Endothelial cell of umbilical vein (primary cell): Measurements from ENCODE around the gene MACROD2. TPM values are rescaled to one million over a fixed set of nuclear protein-coding genes. Genes with fewer than 3 reads are reported as not detected.

Experiments
- BruUV-seq: library from RNA; stranded (reverse); fragments of 400-500 nt; replicated peaks from 2 replicates; lab custom pipeline; 2021; lab: Mats Ljungman, UMichigan
- CTCF ChIA-PET: fragments of 300-600, 350-600 bp; sonication (Branson Sonifier 250); formaldehyde crosslinking; loops from one replicate; lab custom pipeline; 2021; ENCODE audit warnings: antibody characterized with exemption, inconsistent platforms; lab: Charles Lee
- POLR2A ChIA-PET: fragments of 300-600, 350-600 bp; sonication (Branson Sonifier 250); formaldehyde crosslinking; loops from one replicate; lab custom pipeline; 2021; ENCODE audit warnings: antibody characterized with exemption, inconsistent platforms; lab: Charles Lee
- DNase-seq: peaks from one replicate; pipeline ENCODE4 v3.0.0-alpha.2; 2011; ENCODE audit warnings: low read depth, low spot score
- FAIRE-seq: peaks from 2 replicates; lab custom pipeline; 2011; peaks lifted over from hg19 to GRCh38; lab: Jason Lieb, UNC
- H2AFZ ChIP-seq: 2 replicates; pipeline ENCODE4 v1.6.0; 2012; ENCODE audit warnings: low read depth, low read length, control low read depth, inconsistent platforms
- H3K27ac ChIP-seq: 2 replicates; pipeline ENCODE4 v1.5.1; 2011; ENCODE audit warnings: low read depth, mild to moderate bottlenecking, control low read depth, low read length, moderate library complexity; ENCODE audit not compliant: insufficient read depth
- H3K27me3 ChIP-seq, 2 experiments: 2 replicates each; pipeline versions ENCODE4 v1.6.0 to v1.6.1; 2011; ENCODE audit warnings: low read length in 2 of 2, mixed read lengths in 1 of 2; ENCODE audit not compliant: control insufficient read depth in 2 of 2, insufficient read depth in 2 of 2
- H3K36me3 ChIP-seq, 2 experiments: 2 replicates in 1 of 2; 3 replicates in 1 of 2; pipeline ENCODE4 v1.5.1; 2011; ENCODE audit warnings: low read length in 2 of 2, mild to moderate bottlenecking in 1 of 2, moderate library complexity in 1 of 2; ENCODE audit not compliant: control insufficient read depth in 2 of 2, insufficient read depth in 2 of 2; ENCODE audit errors: extremely low read depth in 1 of 2
- H3K4me1 ChIP-seq: 3 replicates; pipeline ENCODE4 v1.5.1; 2011; ENCODE audit warnings: mild to moderate bottlenecking, low read length; ENCODE audit not compliant: control insufficient read depth, insufficient read depth; ENCODE audit errors: extremely low read depth
- H3K4me2 ChIP-seq: 2 replicates; pipeline ENCODE4 v1.6.1; 2011; ENCODE audit warnings: low read length, control low read depth, mixed read lengths; ENCODE audit not compliant: insufficient read depth
- H3K4me3 ChIP-seq, 3 experiments: fragments of 200-600 bp in 1 of 3; sonication (generic), shearing (Covaris generic) in 1 of 3; replicated peaks in 1 of 3; 2 replicates each; pipeline ENCODE4 v1.5.1; 2011 to 2016; ENCODE audit warnings: control low read depth in 3 of 3, low read length in 3 of 3, mild to moderate bottlenecking in 2 of 3, inconsistent platforms in 1 of 3, low read depth in 1 of 3, moderate library complexity in 1 of 3; ENCODE audit not compliant: insufficient read depth in 1 of 3
- H3K79me2 ChIP-seq: 2 replicates; pipeline ENCODE4 v1.6.0; 2012; ENCODE audit warnings: low read length, inconsistent platforms; ENCODE audit not compliant: control insufficient read depth, insufficient read depth
- H3K9ac ChIP-seq: replicated peaks from 2 replicates; pipeline ENCODE3; 2011; ENCODE audit warnings: low read length, control low read depth; ENCODE audit not compliant: insufficient read depth; ENCODE audit errors: extremely low read depth
- H3K9me1 ChIP-seq: replicated peaks from 3 replicates; pipeline ENCODE4 v1.6.0; 2011; ENCODE audit warnings: mild to moderate bottlenecking, low read length; ENCODE audit not compliant: control insufficient read depth, insufficient read depth; ENCODE audit errors: extremely low read depth
- H3K9me3 ChIP-seq: replicated peaks from 2 replicates; pipeline ENCODE4 v1.5.1; 2012; ENCODE audit warnings: low read length, inconsistent platforms; ENCODE audit not compliant: control insufficient read depth, insufficient read depth
- H4K20me1 ChIP-seq: replicated peaks from 2 replicates; pipeline ENCODE3; 2011; ENCODE audit warnings: mild to moderate bottlenecking, low read length; ENCODE audit not compliant: control insufficient read depth, insufficient read depth; ENCODE audit errors: extremely low read depth
- EZH2 ChIP-seq: IDR thresholded peaks from 2 replicates; pipeline ENCODE4 v1.6.1; 2012; ENCODE audit warnings: borderline replicate concordance, low read depth, mild to moderate bottlenecking, moderate library complexity, low read length, inconsistent platforms; ENCODE audit not compliant: severe bottlenecking
- FOS ChIP-seq: IDR thresholded peaks from 2 replicates; pipeline ENCODE4 v1.6.1; 2011; ENCODE audit warnings: mild to moderate bottlenecking, low read length, moderate library complexity, borderline replicate concordance; ENCODE audit not compliant: insufficient read depth
- GATA2 ChIP-seq: IDR thresholded peaks from 2 replicates; pipeline ENCODE4 v1.7.0; 2011; ENCODE audit warnings: low read depth, mild to moderate bottlenecking, moderate library complexity, mixed read lengths, low read length; ENCODE audit not compliant: insufficient read length, insufficient read depth
- JUN ChIP-seq: IDR thresholded peaks from 2 replicates; pipeline ENCODE4 v1.6.1; 2011; ENCODE audit warnings: borderline replicate concordance, low read depth; ENCODE audit not compliant: insufficient read length, insufficient read depth
- MYC ChIP-seq: IDR thresholded peaks from one replicate; pipeline ENCODE4 v1.6.1; 2011; ENCODE audit warnings: mild to moderate bottlenecking, low read depth, low read length
- POLR2A ChIP-seq: IDR thresholded peaks from 2 replicates; pipeline ENCODE4 v1.6.1; 2012; ENCODE audit warnings: low read depth, mild to moderate bottlenecking, control low read depth, low read length
- POLR2AphosphoS5 ChIP-seq: IDR thresholded peaks from 2 replicates; pipeline ENCODE4 v1.6.1; 2012; ENCODE audit warnings: low read depth, mild to moderate bottlenecking, control low read depth, low read length, moderate library complexity; ENCODE audit not compliant: insufficient read depth
- dilution Hi-C: fragments of 300-500 bp; cut with MboI; formaldehyde crosslinking; loops from one replicate; pipeline ENCODE4 v1.15.0; 2019; ENCODE audit warnings: low sequenced_read_pairs; ENCODE audit not compliant: extremely low pct_ligation_motif_present
- intact Hi-C: fragments of 100-400 bp; cut with micrococcal nuclease; formaldehyde crosslinking; loops from one replicate; pipeline ENCODE4 v1.10.0; 2022
- polyA plus RNA-seq, 4 experiments: library from polyadenylated mRNA; depleted of rRNA in 3 of 4; stranded (reverse) in 3 of 4; unstranded in 1 of 4; fragments of >200 nt; gene quantifications; 2 replicates each; pipeline versions ENCODE4 v1.2.1 to v1.2.3, GENCODE V29; 2011 to 2012; ENCODE audit warnings: missing spikeins in 1 of 4
- total RNA-seq: library from RNA; stranded (reverse); gene quantifications from 2 replicates; pipeline ENCODE4 v1.2.3, GENCODE V29; 2021
- TF ChIP-seq, protein P1 (sequence below): IDR thresholded peaks from 2 replicates; pipeline ENCODE4 v1.6.1; 2011; ENCODE audit not compliant: insufficient read depth, insufficient read length
- TF ChIP-seq, protein P2 (sequence below), 2 donors: IDR thresholded peaks; 1 replicate in 1 of 2; 2 replicates in 1 of 2; pipeline ENCODE4 v1.5.1; 2011; ENCODE audit warnings: low read length in 2 of 2, mild to moderate bottlenecking in 2 of 2, moderate library complexity in 2 of 2, control low read depth in 1 of 2, inconsistent platforms in 1 of 2, low read depth in 1 of 2; ENCODE audit not compliant: insufficient read depth in 1 of 2; ENCODE audit errors: extremely low read depth in 1 of 2

Gene MACROD2
- total and polyA plus RNA-seq, 2 donors (not counting 3 experiments of a cell fraction or from before 2014, with no cell fraction given), result 0.11 to 0.73 TPM

DNA sequence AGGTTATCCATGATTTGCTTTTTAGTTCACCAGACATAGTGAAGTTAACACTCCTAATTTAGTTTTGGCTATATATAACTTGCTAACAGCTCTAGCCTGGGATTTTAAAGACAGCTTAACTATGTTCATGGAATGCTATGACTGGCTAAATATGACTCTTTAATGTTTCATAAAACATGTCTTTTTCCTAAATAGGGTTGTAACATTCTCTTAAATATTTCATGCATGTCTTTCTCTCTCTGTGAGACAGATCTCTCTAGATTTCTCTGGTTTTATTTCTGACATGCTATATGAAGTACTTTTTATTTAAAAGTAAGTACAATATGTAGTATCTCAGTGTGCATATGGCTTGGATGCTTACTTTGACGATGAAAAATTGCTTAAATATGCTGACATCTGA, 35.7 kb downstream of the MACROD2 start:
- no peak for FAIRE-seq
- POLR2A ChIA-PET, result no interaction called here
- Histone ChIP-seq H3K36me3 (no peaks in the 10 kb centered on the region), H3K79me2 (no peaks in the 10 kb centered on the region), H3K27me3 (no peaks in the 10 kb centered on the region), H3K9ac (no peak overlapping the region), H3K4me1 (no peaks in the 10 kb centered on the region), H3K4me2 (no peak overlapping the region), H3K9me1 (no peaks in the 10 kb centered on the region), H4K20me1 (no peaks in the 10 kb centered on the region), H3K9me3 (no peaks in the 10 kb centered on the region), H3K27ac (no peak overlapping the region), H3K4me3 (no peak overlapping the region), H2AFZ (no peak overlapping the region)
- DNase-seq, result no peak
- intact Hi-C loops, result no loop called here
- CTCF ChIA-PET, result no interaction called here
- dilution Hi-C loops, result no loop called here
- TF ChIP-seq JUN (no peak), GATA2 (no peak), FOS (no peak), POLR2AphosphoS5 (no peak), EZH2 (no peak), POLR2A (no peak), MYC (no peak)
- TF ChIP-seq, protein P1, sequence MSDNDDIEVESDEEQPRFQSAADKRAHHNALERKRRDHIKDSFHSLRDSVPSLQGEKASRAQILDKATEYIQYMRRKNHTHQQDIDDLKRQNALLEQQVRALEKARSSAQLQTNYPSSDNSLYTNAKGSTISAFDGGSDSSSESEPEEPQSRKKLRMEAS, result no peak
- TF ChIP-seq, protein P2, sequence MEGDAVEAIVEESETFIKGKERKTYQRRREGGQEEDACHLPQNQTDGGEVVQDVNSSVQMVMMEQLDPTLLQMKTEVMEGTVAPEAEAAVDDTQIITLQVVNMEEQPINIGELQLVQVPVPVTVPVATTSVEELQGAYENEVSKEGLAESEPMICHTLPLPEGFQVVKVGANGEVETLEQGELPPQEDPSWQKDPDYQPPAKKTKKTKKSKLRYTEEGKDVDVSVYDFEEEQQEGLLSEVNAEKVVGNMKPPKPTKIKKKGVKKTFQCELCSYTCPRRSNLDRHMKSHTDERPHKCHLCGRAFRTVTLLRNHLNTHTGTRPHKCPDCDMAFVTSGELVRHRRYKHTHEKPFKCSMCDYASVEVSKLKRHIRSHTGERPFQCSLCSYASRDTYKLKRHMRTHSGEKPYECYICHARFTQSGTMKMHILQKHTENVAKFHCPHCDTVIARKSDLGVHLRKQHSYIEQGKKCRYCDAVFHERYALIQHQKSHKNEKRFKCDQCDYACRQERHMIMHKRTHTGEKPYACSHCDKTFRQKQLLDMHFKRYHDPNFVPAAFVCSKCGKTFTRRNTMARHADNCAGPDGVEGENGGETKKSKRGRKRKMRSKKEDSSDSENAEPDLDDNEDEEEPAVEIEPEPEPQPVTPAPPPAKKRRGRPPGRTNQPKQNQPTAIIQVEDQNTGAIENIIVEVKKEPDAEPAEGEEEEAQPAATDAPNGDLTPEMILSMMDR (IDR thresholded peaks at IDR 0.05; ENCODE audit: extremely low read depth in 1 of 2, insufficient read depth in 1 of 2, low read depth in 1 of 2, low read length in 2 of 2), result no peak
- BruUV-seq, result no TSS peak
